ENCODE data around the gene ELAVL4. TPM values are rescaled to one million over a fixed set of nuclear protein-coding genes. Genes with fewer than 3 reads are reported as not detected.

Gene ELAVL4
- total RNA-seq, 1 experiment from 2014 or later: 0.50 TPM

GRCh38 chr1:50175719-50176639, 67.3 kb downstream of the ELAVL4 start (continued):
- TF ChIP-seq PREB (CRISPR knock-in tag; IDR thresholded peaks at IDR 0.05; ENCODE audit: borderline replicate concordance) (no peak), NFE2L1 (CRISPR knock-in tag; IDR thresholded peaks at IDR 0.05) (no peak), NFYB (CRISPR knock-in tag; conservative IDR thresholded peaks at IDR 0.05; ENCODE audit: low read depth) (no peak), NR2C2 (CRISPR knock-in tag; IDR thresholded peaks at IDR 0.05) (no peak), ZNF532 (CRISPR knock-in tag; IDR thresholded peaks at IDR 0.05; ENCODE audit: borderline replicate concordance) (no peak), E2F4 (CRISPR knock-in tag; IDR thresholded peaks at IDR 0.05; ENCODE audit: borderline replicate concordance, low read depth) (no peak)

GRCh38 chr1:50177994-50178393, 69.3 kb downstream of the ELAVL4 start:
- TF ChIP-seq FOXP1 (CRISPR knock-in tag; IDR thresholded peaks at IDR 0.05; ENCODE audit: borderline replicate concordance): no peak
- TF ChIP-seq TEAD1 (CRISPR knock-in tag; IDR thresholded peaks at IDR 0.05): no peak
- no peak for TF ChIP-seq SP1 (CRISPR knock-in tag; conservative IDR thresholded peaks at IDR 0.05)
- no peak for TF ChIP-seq AR (CRISPR knock-in tag; IDR thresholded peaks at IDR 0.05)
- no peak for TF ChIP-seq KAT7 (CRISPR knock-in tag; IDR thresholded peaks at IDR 0.05; ENCODE audit: borderline replicate concordance)
- TF ChIP-seq NFATC4 (CRISPR knock-in tag; IDR thresholded peaks at IDR 0.05): no peak
- TF ChIP-seq ZNF396 (CRISPR knock-in tag; IDR thresholded peaks at IDR 0.05; ENCODE audit: borderline replicate concordance): no peak
- no peak for TF ChIP-seq CREM (CRISPR knock-in tag; IDR thresholded peaks at IDR 0.05)
- no peak for TF ChIP-seq TP53 (CRISPR knock-in tag; IDR thresholded peaks at IDR 0.05)
- TF ChIP-seq ATF6 (CRISPR knock-in tag; IDR thresholded peaks at IDR 0.05): no peak
- no peak for TF ChIP-seq RORB (CRISPR knock-in tag; IDR thresholded peaks at IDR 0.05)
- no peak for TF ChIP-seq ZNF317 (CRISPR knock-in tag; IDR thresholded peaks at IDR 0.05; ENCODE audit: borderline replicate concordance, low read depth)
- no peak for TF ChIP-seq OVOL2 (CRISPR knock-in tag; IDR thresholded peaks at IDR 0.05; ENCODE audit: borderline replicate concordance)
- ChIA-PET POLR2A (no interaction called here), CTCF (no interaction called here)
- no peak for ATAC-seq
- Mint-ChIP-seq H3K36me3 (no peaks in the 10 kb centered on the region), H3K27ac (no peak overlapping the region), H3K4me3 (no peak overlapping the region), H3K27me3 (ENCODE audit: low read depth) (no peaks in the 10 kb centered on the region), H3K4me1 (peaks cover 11% of the 10 kb centered on the region), H3K9me3 (no peaks in the 10 kb centered on the region)
- no peak for DNase-seq (ENCODE audit: low spot score)
